Measurements from ENCODE around the gene DNAH6.

DNA sequence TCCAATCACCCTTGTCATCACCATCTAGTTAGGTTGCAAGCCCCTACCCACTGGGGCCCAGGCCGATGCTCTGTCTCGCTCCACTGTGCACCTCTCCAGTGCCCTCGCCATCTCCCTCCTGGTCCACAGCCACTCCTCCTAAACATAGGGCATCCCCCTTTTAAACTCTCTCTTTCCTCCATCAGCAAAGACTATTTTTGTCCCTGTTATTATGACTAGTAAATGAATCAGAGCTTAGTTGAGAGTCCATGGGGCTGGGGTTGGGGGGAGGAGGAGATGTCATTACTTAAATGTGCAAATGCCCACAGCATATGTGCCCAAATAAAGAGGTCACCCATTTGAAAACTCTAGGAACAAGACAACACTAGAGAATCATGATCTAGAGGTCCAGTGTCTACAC, 197.1 kb downstream of the DNAH6 start:
- TF ChIP-seq SUZ12 (IDR thresholded peaks at IDR 0.05; ENCODE audit: extremely low read depth, insufficient read depth, insufficient read length) (no peak), ZNF274 (IDR thresholded peaks at IDR 0.05; ENCODE audit: low read depth, low read length) (no peak), YY1 (IDR thresholded peaks at IDR 0.05; ENCODE audit: insufficient read depth, insufficient read length) (no peak)

Data from NT2/D1 (cell line).